GM18520 (cell line): ENCODE measurements around the gene ZNF844.
"Not testable (repeated sequence)": the region's sequence is repeated elsewhere in the genome, so short reads cannot be mapped to it uniquely, and the experiment has no call there.

Experiments
- ATAC-seq: cut with Tn5 transposase; IDR thresholded peaks from one replicate; pipeline ENCODE4 v1.9.1; 2021; ENCODE audit not compliant: unreplicated experiment

The ZNF844 gene

GRCh38 chr19:12064590-12065538 lies at the start of gene ZNF844:
TSS of gene ZNF844 (plus strand) at chr19:12064731. CDS start at chr19:12064874, 143 bp downstream.
- no peak for ATAC-seq

- no peak for ATAC-seq
Measured at GRCh38 chr19:12015015-12015752, 49.3 kb upstream of the ZNF844 start.

- no peak for ATAC-seq
Measured at GRCh38 chr19:12015753-12016116, 48.8 kb upstream of the ZNF844 start.

DNA sequence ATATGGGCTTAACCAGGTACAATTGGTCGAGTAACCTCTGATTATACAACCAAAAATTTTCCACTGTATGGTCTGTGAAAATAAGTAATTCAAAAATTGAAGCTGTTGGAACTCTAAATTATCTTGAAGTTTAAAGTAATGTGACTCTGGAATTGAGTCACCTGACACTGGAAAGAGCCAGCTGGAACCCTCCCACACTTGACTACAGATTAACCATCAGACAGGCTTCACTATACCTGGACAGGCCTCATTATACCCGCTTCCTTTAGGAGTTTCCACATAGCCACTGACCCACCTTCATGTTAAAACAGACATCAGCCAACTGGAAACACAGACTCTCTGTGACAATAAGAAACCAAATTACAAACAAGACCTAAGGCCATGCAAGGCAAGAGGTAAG lies 30.3 kb upstream of the ZNF844 start:
- ATAC-seq, result no peak

GRCh38 chr19:12034620-12035019 lies 29.9 kb upstream of the ZNF844 start:
- no peak for ATAC-seq

DNA sequence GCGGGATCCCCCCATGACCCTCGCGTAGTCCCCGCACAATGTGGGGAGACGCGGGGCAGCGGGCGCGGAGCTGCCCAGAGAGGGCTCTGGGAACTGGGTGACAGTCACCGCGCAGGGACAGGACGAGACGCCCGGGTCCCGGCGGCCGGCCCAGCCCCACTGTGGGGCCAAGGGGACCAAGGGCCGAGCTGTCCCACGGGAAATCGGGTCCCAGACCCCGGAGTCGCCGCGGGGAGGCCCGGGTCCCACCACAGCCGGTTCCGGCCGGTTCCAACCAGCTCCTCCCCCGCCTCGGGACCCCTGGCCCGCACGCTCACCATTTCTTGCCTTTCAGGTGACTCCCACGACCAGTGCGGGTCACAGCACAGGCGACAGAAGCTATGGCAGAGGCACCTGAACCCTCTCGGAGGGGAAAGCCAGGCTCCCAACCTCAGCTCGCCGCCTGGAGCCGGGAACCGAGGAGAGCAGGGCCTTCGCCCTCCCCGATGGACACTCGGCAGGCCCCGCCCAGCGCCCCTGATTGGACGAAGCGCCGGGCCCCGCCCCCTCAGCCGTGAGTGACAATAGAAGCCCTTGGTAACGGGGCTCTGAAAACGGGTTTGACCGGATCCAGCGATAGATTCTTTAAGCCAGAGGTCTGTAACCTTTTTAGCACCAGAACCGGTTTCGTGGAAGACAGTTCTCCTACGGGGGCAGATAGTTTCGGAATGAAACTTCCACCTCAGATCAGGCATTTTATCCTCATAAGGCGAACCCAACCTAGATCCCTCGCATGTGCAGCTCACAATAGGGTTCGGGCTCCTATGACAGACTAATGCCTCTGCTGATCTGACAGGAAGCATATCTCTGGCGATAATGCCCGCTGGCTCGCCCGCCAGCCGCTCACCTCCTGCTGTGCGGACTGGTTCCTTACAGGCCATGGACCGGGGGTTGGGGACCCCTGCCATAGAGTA lies 29.0 kb upstream of the ZNF844 start, which contains the start of gene ZNF433:
ZNF433 (minus strand) TSS at position 460 of the 953 bp plus-strand sequence; CDS start at position 320, 140 bp downstream.
- ATAC-seq, result no peak

DNA sequence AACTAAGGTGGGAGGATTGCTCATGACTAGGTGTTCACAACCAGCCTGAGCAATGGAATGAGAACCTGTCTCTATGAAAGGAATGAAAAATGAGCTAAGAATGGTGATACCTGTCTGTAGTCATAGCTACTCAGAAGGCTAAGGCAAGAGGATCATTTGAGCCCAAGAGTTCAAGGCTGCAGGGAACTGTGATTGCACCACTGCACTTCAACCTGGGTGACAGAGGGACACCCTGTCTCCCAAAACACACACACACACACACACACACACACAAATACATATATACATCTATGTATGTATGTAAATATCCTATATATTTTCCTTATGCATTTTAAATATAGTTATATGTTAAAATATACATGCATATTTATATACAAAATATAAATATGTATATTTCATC lies 21.6 kb upstream of the ZNF844 start:
- ATAC-seq, result no peak

- ATAC-seq, result no peak
Measured at GRCh38 chr19:12043752-12044422, 20.6 kb upstream of the ZNF844 start.

DNA sequence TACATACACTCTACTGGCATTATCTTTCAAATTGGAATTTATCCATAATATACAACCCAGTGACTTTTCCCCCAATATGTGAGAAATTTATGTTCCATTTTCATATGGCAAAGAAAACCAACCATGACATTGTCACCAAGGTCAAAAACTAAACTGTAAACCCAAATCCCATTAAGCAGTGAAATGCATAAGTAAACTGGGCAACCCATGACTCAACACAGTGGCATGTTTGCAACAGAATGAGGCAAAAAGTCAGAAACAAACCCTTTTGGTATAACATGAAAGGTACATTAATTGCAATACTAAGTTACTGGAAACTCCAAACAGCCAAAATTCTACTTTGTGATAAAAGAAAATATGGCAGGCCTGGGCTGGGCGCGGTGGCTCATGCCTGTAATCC lies 16.7 kb upstream of the ZNF844 start:
- no peak for ATAC-seq

- no peak for ATAC-seq
Measured at GRCh38 chr19:12052091-12052496, 12.4 kb upstream of the ZNF844 start.

GRCh38 chr19:12052497-12053169 lies 11.9 kb upstream of the ZNF844 start, which contains the start of gene ZNF878:
TSS of gene ZNF878 (minus strand) at chr19:12052961. CDS start at chr19:12052801, 160 bp downstream.
- ATAC-seq, result no peak

DNA sequence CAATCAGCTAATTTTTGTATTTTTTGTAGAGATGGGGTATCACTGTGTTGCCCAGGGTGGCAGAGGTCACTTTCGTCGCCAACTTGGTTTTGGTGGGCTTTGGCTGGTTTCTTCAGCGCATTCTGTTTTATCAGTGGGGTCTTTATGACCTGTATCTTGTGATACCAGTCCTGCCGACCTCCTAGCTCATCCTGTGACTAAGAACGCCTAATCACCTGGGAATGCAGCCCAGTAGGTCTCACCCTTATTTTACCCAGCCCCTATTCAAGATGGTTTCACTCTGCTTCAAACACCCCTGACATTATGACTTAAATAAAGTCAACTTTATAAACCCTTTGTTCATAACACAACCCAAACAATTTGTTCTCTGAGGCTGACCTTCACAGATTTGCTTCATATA lies 8.7 kb upstream of the ZNF844 start:
- ATAC-seq, result no peak

GRCh38 chr19:12075538-12076139 lies 11.1 kb downstream of the ZNF844 start:
- ATAC-seq, result no peak

DNA sequence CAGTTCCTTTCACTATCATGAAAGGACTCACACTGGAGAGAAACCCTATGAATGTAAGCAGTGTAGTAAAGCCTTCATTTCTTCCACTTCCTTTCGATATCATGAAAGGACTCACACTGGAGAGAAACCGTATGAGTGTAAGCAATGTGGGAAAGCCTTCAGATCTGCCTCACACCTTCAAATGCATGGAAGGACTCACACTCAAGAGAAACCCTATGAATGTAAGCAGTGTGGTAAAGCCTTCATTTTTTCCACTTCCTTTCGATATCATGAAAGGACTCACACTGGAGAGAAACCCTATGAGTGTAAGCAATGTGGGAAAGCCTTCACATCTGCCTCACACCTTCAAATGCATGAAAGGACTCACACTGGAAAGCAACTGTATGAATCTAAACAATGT lies 11.8 kb downstream of the ZNF844 start:
- ATAC-seq, result not testable (repeated sequence)

DNA sequence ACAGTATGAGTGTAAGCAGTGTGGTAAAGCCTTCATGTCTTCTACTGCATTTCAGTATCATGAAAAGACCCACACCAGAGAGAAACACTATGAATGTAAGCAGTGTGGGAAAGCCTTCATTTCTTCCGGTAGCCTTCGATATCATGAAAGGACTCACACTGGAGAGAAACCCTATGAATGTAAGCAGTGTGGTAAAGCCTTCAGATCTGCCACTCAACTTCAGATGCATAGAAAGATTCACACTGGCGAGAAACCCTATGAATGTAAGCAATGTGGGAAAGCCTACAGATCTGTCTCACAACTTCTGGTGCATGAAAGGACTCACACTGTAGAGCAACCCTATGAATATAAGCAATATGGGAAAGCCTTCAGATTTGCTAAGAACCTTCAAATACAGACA lies 12.8 kb downstream of the ZNF844 start:
- ATAC-seq, result no peak

GRCh38 chr19:12083336-12083735 lies 18.8 kb downstream of the ZNF844 start:
- not testable (repeated sequence) for ATAC-seq

DNA sequence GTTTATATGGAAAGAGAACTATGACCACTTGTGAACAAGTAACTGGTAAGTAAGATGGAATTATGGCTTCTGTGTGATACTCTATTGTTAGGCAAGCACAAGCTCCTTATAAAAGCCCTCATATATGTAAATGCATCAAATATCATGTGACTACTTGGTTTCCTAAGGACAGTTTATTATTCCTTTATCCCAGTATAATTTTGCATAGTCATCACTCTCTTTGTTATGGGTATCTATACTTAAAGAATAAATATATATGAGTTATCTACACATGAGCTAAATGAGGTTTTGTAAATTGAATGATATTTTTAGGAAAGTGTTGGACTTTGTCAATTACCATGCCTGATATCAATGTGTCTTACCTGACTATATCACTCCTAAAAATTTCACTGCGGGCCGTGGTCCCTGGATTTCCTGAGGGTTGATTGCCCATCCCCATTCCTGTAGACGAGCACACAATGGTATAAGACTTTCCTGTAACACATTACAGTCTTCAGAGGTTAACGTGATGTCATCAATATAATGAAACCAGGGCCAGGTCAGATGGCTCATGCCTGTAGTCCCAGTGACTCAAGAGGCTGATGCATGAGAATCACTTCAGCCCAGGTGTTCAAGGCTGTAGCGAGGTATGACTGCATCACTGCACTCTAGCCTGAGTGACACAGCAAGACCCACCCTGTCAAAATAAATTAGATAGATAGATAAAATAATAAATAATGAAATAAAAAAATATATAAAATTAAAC lies 20.7 kb downstream of the ZNF844 start:
- ATAC-seq, result no peak

- no peak for ATAC-seq
Measured at GRCh38 chr19:12090807-12091206, 26.3 kb downstream of the ZNF844 start.
